RWPE1 (cell line): ENCODE results near the gene RAB40A.

Experiments
- CTCF ChIA-PET: fragments of 350-600 bp; sonication (Branson Sonifier 250); formaldehyde crosslinking; extraction: SDS; loops from one replicate; lab custom pipeline; 2021; lab: Yijun Ruan, JAX
- POLR2A ChIA-PET: fragments of 400-600 bp; formaldehyde crosslinking; extraction: SDS; loops from one replicate; lab custom pipeline; 2020; ENCODE audit warnings: antibody characterized with exemption; ENCODE audit not compliant: low non-redundant PET; lab: Yijun Ruan, JAX
- DNase-seq: peaks from one replicate; pipeline ENCODE4 v3.0.0; 2012; ENCODE audit warnings: low spot score
- H3K27ac ChIP-seq: fragments of 450-650 bp; 2 replicates; pipeline ENCODE4 v1.5.1; 2017
- TF ChIP-seq, protein P1 (sequence below): fragments of 450-650 bp; conservative IDR thresholded peaks from 2 replicates; pipeline ENCODE4 v1.5.1; 2017; ENCODE audit warnings: low read depth, mild to moderate bottlenecking

The RAB40A gene

DNA sequence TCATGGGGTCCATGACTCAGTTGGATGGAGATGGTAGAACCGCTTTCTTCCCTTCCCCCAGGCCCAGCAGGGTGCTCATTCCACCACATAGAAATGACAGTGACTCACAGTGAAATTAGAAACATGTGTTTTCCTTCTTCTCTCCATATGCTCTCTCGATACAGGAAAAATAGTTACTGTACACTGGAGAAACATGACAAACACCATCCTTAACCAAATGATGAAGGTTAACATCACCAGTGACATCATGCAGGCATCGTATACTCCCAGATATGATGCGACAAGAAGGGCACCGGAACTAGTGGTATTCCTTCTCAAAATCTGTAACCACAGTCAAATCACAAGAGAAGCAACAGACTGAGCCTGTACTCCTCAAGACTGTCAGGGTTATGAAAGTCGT, 11.7 kb upstream of the RAB40A start:
- TF ChIP-seq, protein P1, sequence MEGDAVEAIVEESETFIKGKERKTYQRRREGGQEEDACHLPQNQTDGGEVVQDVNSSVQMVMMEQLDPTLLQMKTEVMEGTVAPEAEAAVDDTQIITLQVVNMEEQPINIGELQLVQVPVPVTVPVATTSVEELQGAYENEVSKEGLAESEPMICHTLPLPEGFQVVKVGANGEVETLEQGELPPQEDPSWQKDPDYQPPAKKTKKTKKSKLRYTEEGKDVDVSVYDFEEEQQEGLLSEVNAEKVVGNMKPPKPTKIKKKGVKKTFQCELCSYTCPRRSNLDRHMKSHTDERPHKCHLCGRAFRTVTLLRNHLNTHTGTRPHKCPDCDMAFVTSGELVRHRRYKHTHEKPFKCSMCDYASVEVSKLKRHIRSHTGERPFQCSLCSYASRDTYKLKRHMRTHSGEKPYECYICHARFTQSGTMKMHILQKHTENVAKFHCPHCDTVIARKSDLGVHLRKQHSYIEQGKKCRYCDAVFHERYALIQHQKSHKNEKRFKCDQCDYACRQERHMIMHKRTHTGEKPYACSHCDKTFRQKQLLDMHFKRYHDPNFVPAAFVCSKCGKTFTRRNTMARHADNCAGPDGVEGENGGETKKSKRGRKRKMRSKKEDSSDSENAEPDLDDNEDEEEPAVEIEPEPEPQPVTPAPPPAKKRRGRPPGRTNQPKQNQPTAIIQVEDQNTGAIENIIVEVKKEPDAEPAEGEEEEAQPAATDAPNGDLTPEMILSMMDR, result no peak
- H3K27ac ChIP-seq, result no peak overlapping the region
- ChIA-PET POLR2A (no interaction called here), CTCF (no interaction called here)
- DNase-seq, result no peak

DNA sequence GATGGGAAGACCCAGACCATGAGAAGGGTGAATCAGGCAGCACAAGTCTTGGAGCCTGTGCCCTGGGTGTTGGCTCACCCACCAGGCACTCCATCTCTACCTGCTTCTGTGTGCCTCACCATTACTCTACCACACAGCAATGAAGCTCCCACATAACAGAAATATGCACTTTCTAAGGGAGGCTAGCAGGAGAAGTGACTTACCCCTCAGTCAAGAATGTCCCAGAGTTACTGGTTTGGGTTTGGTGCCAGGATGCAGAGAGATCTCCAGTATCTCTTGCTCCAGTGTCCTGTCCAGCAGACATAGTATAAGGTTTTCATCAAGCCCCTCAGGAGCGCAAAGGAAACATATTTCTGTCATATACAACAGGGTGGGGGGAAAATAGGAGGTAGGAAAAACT, 11.3 kb upstream of the RAB40A start:
- H3K27ac ChIP-seq, result no peak overlapping the region
- TF ChIP-seq, protein P1, result no peak
- ChIA-PET CTCF (no interaction called here), POLR2A (no interaction called here)
- DNase-seq, result no peak

GRCh38 chrX:103529550-103529949, 10.3 kb upstream of the RAB40A start:
- POLR2A ChIA-PET, result no interaction called here
- CTCF ChIA-PET, result interaction anchor here (0.6 kb wide), 1 partner anchor 135 kb away, joined by 3 read pairs; no protein-coding TSS in a partner anchor
- H3K27ac ChIP-seq, result no peak overlapping the region
- DNase-seq, result no peak
- TF ChIP-seq, protein P1, result no peak

- CTCF ChIA-PET, result no interaction called here
- H3K27ac ChIP-seq, result no peak overlapping the region
- POLR2A ChIA-PET, result no interaction called here
- TF ChIP-seq, protein P1, result no peak
- no peak for DNase-seq
Observed at GRCh38 chrX:103524747-103525146, 5.5 kb upstream of the RAB40A start.

GRCh38 chrX:103523605-103524004, 4.3 kb upstream of the RAB40A start:
- ChIA-PET CTCF (no interaction called here), POLR2A (no interaction called here)
- no peak overlapping the region for H3K27ac ChIP-seq
- DNase-seq, result no peak
- TF ChIP-seq, protein P1, result no peak

DNA sequence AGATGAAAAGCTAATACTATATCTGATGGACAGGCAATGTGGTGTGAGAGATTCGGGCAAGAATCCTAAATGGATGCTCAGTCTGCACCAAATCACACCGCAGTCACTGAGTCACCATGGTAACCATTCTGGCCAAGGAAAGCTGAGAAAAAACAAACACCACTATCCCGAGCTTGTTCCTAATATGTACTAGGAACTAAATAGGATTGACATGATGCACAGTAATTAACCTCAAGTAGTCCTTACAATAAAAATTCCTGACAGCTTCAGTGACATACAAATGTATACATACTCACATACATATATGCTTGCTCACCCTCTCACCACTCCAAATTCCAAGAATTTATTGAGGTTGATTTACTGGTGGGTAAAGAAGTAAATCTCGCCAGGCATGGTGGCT, 1.1 kb upstream of the RAB40A start:
- ChIA-PET CTCF (interaction anchor here (0.6 to 0.7 kb wide), 2 partner anchors 13 to 69 kb away, joined by 3 to 5 read pairs; no protein-coding TSS in a partner anchor), POLR2A (no interaction called here)
- TF ChIP-seq, protein P1, result no peak
- DNase-seq, result no peak
- H3K27ac ChIP-seq, result no peak overlapping the region
